Parathyroid adenoma (tissue), 2 donors: ENCODE measurements around the gene RASGEF1B.

ENCODE experiments used
- H2AFZ ChIP-seq: fragments of 300-600 bp; sonication (generic); one replicate; pipeline ENCODE4 v1.7.0; 2017; ENCODE audit warnings: antibody characterized with exemption, mild to moderate bottlenecking
- H3K27ac ChIP-seq: fragments of 300-600 bp; sonication (generic); one replicate; pipeline ENCODE4 v1.7.0; 2017
- H3K27me3 ChIP-seq: fragments of 300-600 bp; sonication (generic); one replicate; pipeline ENCODE4 v1.7.0; 2017; ENCODE audit warnings: low read length; ENCODE audit not compliant: control insufficient read depth, insufficient read depth
- H3K36me3 ChIP-seq: fragments of 300-600 bp; sonication (generic); one replicate; pipeline ENCODE4 v1.7.0; 2017; ENCODE audit warnings: low read length; ENCODE audit not compliant: control insufficient read depth, insufficient read depth
- H3K4me1 ChIP-seq: fragments of 300-600 bp; sonication (generic); one replicate; pipeline ENCODE4 v1.7.0; 2017; ENCODE audit warnings: control low read depth
- H3K4me2 ChIP-seq: fragments of 300-600 bp; sonication (generic); one replicate; pipeline ENCODE4 v1.7.0; 2017; ENCODE audit warnings: low read length
- H3K4me3 ChIP-seq: fragments of 300-600 bp; sonication (generic); one replicate; pipeline ENCODE4 v1.7.0; 2017; ENCODE audit warnings: low read depth, low read length
- H3K79me2 ChIP-seq: fragments of 300-600 bp; sonication (generic); one replicate; pipeline ENCODE4 v1.7.0; 2017; ENCODE audit warnings: control low read depth
- H3K9ac ChIP-seq: fragments of 300-600 bp; sonication (generic); one replicate; pipeline ENCODE4 v1.7.0; 2017; ENCODE audit warnings: mild to moderate bottlenecking
- H3K9me3 ChIP-seq: fragments of 300-600 bp; sonication (generic); one replicate; pipeline ENCODE4 v1.7.0; 2017; ENCODE audit warnings: low read length; ENCODE audit not compliant: control insufficient read depth
- CTCF ChIP-seq: fragments of 300-600 bp; sonication (generic); IDR thresholded peaks from one replicate; pipeline ENCODE4 v1.7.0; 2017; ENCODE audit warnings: antibody characterized with exemption, mild to moderate bottlenecking
- donor health status: primary hyperparathyroidism.

Gene RASGEF1B

DNA sequence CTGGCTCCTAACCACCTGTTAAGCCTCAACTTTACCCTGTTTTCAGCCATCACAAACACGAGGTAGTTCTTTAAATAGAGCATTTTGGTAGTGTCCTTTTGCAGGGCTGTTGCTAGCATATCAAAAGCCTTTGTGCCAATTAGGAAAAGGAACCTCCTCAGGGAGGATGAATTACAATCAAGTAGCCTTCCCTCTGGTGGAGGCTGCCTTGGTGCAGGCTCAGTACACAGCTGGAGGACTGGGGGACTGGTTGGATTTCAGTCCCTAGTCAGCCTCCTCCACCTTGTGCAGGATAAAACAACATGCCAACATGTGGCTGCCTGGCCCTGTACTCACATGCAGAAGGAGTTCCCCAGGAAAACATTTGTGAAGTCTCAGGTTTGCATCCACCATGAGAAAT is 53.1 kb downstream of the RASGEF1B start:
- Histone ChIP-seq H3K27me3 (no peaks in the 10 kb centered on the region), H3K27ac (no peak overlapping the region), H2AFZ (no peak overlapping the region), H3K4me1 (no peaks in the 10 kb centered on the region), H3K9ac (no peak overlapping the region), H3K79me2 (no peaks in the 10 kb centered on the region), H3K9me3 (no peaks in the 10 kb centered on the region), H3K4me3 (no peak overlapping the region), H3K4me2 (no peak overlapping the region), H3K36me3 (no peaks in the 10 kb centered on the region)
- TF ChIP-seq CTCF: no peak

GRCh38 chr4:81412946-81413495 is 58.7 kb downstream of the RASGEF1B start:
- Histone ChIP-seq H3K27ac (no peak overlapping the region), H2AFZ (no peak overlapping the region), H3K4me2 (no peak overlapping the region), H3K4me3 (no peak overlapping the region), H3K36me3 (no peaks in the 10 kb centered on the region), H3K9me3 (no peaks in the 10 kb centered on the region), H3K79me2 (no peaks in the 10 kb centered on the region), H3K9ac (no peak overlapping the region), H3K27me3 (no peaks in the 10 kb centered on the region), H3K4me1 (no peaks in the 10 kb centered on the region)
- no peak for TF ChIP-seq CTCF

DNA sequence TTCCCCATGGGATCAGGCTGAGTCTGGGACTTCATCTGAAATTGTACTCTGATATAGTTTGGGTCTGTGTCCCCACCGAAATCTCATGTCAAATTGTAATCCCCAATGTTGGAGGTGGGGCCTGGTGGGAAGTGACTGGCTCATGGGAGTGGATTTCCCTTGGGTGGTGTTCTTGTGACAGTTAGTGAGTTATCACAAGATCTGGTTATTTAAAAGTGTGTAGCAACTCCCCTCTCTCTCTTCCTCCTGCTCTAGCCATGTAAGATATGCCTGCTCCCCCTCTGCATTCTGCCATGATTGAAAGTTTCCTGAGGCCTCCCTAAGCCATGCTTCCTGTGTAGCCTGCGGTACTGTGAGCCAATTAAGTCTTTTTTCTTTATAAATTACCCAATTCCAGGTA is 61.0 kb downstream of the RASGEF1B start:
- Histone ChIP-seq H3K9ac (no peak overlapping the region), H3K4me1 (no peaks in the 10 kb centered on the region), H3K9me3 (no peaks in the 10 kb centered on the region), H3K79me2 (no peaks in the 10 kb centered on the region), H2AFZ (no peak overlapping the region), H3K36me3 (no peaks in the 10 kb centered on the region), H3K27me3 (no peaks in the 10 kb centered on the region), H3K27ac (no peak overlapping the region), H3K4me2 (no peak overlapping the region), H3K4me3 (no peak overlapping the region)
- no peak for TF ChIP-seq CTCF

GRCh38 chr4:81409836-81410235 is 61.9 kb downstream of the RASGEF1B start:
- Histone ChIP-seq H3K9ac (no peak overlapping the region), H3K27me3 (no peaks in the 10 kb centered on the region), H3K27ac (no peak overlapping the region), H3K4me1 (no peaks in the 10 kb centered on the region), H3K79me2 (no peaks in the 10 kb centered on the region), H3K36me3 (no peaks in the 10 kb centered on the region), H2AFZ (no peak overlapping the region), H3K4me2 (no peak overlapping the region), H3K4me3 (no peak overlapping the region), H3K9me3 (no peaks in the 10 kb centered on the region)
- no peak for TF ChIP-seq CTCF

- Histone ChIP-seq H3K79me2 (no peaks in the 10 kb centered on the region), H3K9me3 (no peaks in the 10 kb centered on the region), H2AFZ (no peak overlapping the region), H3K36me3 (no peaks in the 10 kb centered on the region), H3K27ac (no peak overlapping the region), H3K9ac (no peak overlapping the region), H3K4me3 (no peak overlapping the region), H3K4me2 (no peak overlapping the region), H3K4me1 (no peaks in the 10 kb centered on the region), H3K27me3 (no peaks in the 10 kb centered on the region)
- no peak for TF ChIP-seq CTCF
Observed at GRCh38 chr4:81408341-81408740, 63.4 kb downstream of the RASGEF1B start.
